Sigmoid colon (tissue), 3 donors: ENCODE measurements around the gene FBXO9.

Source experiments
- POLR2A ChIP-seq, 2 donors: fragments of 450-650 bp; IDR thresholded peaks; one replicate each; pipeline ENCODE4 v1.6.1; 2016; ENCODE audit warnings: antibody characterized with exemption in 2 of 2, mild to moderate bottlenecking in 2 of 2, moderate library complexity in 2 of 2
- TF ChIP-seq, protein P1 (sequence below), 4 experiments: fragments of 450-650 bp in 3 of 4; fragments of 200-600 bp in 1 of 4; IDR thresholded peaks; one replicate each; pipeline ENCODE4 v1.5.1; 2016 to 2019; ENCODE audit warnings: antibody characterized with exemption in 4 of 4, mild to moderate bottlenecking in 3 of 4, moderate library complexity in 2 of 4

DNA sequence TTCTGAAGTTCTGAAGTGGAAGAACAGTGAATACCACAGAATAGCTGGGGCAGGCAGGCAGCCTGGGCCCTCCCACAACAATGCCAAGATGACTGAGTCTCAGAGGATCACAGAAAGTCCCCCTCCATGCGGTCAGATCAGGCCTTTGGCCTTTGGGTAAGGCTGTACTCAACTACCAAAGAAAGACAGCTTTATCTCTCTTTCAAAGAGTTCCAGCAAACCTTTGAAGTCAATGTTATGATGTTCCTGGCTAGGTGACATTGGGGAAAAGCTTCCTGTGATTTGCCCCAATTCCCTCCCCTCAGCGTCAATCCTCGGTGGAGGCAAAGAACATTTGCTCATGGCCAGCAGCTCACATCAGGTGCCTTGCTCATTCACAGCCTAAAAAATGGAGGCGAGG is 10.7 kb upstream of the FBXO9 start:
- TF ChIP-seq, protein P1, sequence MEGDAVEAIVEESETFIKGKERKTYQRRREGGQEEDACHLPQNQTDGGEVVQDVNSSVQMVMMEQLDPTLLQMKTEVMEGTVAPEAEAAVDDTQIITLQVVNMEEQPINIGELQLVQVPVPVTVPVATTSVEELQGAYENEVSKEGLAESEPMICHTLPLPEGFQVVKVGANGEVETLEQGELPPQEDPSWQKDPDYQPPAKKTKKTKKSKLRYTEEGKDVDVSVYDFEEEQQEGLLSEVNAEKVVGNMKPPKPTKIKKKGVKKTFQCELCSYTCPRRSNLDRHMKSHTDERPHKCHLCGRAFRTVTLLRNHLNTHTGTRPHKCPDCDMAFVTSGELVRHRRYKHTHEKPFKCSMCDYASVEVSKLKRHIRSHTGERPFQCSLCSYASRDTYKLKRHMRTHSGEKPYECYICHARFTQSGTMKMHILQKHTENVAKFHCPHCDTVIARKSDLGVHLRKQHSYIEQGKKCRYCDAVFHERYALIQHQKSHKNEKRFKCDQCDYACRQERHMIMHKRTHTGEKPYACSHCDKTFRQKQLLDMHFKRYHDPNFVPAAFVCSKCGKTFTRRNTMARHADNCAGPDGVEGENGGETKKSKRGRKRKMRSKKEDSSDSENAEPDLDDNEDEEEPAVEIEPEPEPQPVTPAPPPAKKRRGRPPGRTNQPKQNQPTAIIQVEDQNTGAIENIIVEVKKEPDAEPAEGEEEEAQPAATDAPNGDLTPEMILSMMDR (IDR thresholded peaks at IDR 0.05) = no peak
- TF ChIP-seq POLR2A (IDR thresholded peaks at IDR 0.05) = no peak
